ENCODE results near the gene SDF2L1. TPM values are rescaled to one million over a fixed set of nuclear protein-coding genes. Genes with fewer than 3 reads are reported as not detected.

Gene SDF2L1
- total RNA-seq, 1 experiment from 2014 or later, result 91.5 TPM

DNA sequence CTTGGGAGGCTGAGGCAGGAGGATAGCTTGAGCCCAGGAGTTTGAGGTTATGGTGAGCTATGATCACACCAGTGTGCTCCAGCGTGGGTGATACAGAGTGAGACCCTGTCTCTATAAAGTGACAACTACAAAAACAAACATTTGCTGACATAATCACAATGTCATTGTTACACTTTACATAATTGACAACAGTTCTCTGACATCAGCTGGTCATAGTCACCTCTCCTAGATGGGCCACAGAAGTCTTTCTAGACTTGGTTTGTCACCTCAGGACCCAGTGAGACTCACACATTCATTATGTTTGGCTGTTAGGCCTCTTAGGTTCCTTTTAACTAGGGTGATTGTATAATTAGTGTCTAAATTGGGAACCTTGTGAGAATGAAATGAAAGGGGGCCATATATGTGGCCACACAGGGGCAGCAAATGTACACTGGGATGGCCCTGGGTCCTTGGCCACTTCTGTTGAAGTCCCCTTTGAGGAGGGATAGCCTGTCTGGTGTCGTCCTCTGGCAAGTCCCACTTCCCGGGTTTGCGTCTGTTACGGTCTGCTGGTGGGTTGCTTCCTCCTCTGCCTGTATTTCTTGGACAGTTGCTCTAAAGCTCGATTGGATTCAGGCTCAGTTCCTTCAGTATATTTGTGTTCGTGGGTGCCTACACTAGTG, 17.9 kb downstream of the SDF2L1 start:
- TF ChIP-seq, protein P1, sequence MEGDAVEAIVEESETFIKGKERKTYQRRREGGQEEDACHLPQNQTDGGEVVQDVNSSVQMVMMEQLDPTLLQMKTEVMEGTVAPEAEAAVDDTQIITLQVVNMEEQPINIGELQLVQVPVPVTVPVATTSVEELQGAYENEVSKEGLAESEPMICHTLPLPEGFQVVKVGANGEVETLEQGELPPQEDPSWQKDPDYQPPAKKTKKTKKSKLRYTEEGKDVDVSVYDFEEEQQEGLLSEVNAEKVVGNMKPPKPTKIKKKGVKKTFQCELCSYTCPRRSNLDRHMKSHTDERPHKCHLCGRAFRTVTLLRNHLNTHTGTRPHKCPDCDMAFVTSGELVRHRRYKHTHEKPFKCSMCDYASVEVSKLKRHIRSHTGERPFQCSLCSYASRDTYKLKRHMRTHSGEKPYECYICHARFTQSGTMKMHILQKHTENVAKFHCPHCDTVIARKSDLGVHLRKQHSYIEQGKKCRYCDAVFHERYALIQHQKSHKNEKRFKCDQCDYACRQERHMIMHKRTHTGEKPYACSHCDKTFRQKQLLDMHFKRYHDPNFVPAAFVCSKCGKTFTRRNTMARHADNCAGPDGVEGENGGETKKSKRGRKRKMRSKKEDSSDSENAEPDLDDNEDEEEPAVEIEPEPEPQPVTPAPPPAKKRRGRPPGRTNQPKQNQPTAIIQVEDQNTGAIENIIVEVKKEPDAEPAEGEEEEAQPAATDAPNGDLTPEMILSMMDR (IDR thresholded peaks at IDR 0.05; ENCODE audit: unreplicated experiment), result no peak
- Mint-ChIP-seq H3K4me3 (ENCODE audit: unreplicated experiment) (no peak overlapping the region), H3K27ac (ENCODE audit: low read depth, unreplicated experiment) (no peak overlapping the region), H3K4me1 (ENCODE audit: insufficient read depth, unreplicated experiment) (peaks cover 5% of the 10 kb centered on the region), H3K27me3 (ENCODE audit: insufficient read depth, unreplicated experiment) (no peaks in the 10 kb centered on the region), H3K9me3 (ENCODE audit: unreplicated experiment) (no peaks in the 10 kb centered on the region), H3K36me3 (ENCODE audit: insufficient read depth, unreplicated experiment) (no peaks in the 10 kb centered on the region)
- no peak for DNase-seq (ENCODE audit: unreplicated experiment)
- CTCF ChIA-PET, result interaction anchor here (1.1 to 1.2 kb wide), 2 partner anchors 13 to 17 kb away, joined by 3 to 7 read pairs; no protein-coding TSS in a partner anchor
- no TSS peak for BruUV-seq (replicated peaks)
- POLR2A ChIA-PET, result no interaction called here
- intact Hi-C loops (cut with micrococcal nuclease), result no loop called here

DNA sequence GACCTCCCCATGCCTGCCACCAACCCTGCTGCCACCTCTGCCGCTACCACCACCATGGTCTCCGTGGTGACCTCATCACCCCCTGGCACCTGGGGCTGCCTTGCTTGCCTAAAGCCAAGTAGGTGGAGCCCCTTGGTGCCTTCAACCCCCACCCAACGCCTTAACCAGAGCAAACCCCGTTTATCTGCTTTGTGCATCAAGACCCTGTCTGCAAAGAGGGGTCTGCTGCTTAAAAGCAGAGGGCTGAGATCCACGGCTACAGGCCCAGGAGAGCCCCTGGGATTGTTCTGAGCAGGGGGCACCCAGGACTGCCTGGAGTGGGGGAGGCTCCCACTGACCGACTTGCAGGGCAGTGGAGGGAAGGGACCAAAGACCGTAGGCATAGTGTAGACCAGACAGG, 18.8 kb downstream of the SDF2L1 start:
- Mint-ChIP-seq H3K4me3 (ENCODE audit: unreplicated experiment) (no peak overlapping the region), H3K36me3 (ENCODE audit: insufficient read depth, unreplicated experiment) (peaks cover 8% of the 10 kb centered on the region), H3K4me1 (ENCODE audit: insufficient read depth, unreplicated experiment) (peaks cover 5% of the 10 kb centered on the region), H3K27ac (ENCODE audit: low read depth, unreplicated experiment) (no peak overlapping the region), H3K27me3 (ENCODE audit: insufficient read depth, unreplicated experiment) (no peaks in the 10 kb centered on the region), H3K9me3 (ENCODE audit: unreplicated experiment) (no peaks in the 10 kb centered on the region)
- TF ChIP-seq, protein P1 (IDR thresholded peaks at IDR 0.05; ENCODE audit: unreplicated experiment), result no peak
- POLR2A ChIA-PET, result no interaction called here
- BruUV-seq (replicated peaks), result no TSS peak
- CTCF ChIA-PET, result no interaction called here
- DNase-seq (ENCODE audit: unreplicated experiment), result no peak
- intact Hi-C loops (cut with micrococcal nuclease), result no loop called here

DNA sequence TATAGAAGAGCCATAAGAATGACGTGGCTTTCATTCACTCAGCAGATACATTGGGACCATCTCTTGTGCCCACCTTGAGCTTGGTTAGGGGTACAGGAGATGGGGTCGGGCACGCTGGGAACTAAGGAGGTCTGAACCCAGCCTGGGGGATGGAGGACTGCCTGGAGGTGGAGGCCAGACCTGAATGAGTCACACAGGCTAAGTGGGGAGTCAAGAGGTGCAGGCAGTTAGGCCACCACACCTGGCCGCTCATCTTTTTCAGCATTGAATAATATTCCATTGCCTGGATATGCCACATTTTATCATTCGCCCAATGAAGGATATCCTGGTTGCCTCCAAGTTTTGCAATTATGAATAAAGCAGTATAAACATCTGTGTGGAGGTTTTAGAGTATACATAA, 19.9 kb downstream of the SDF2L1 start:
- Mint-ChIP-seq H3K27ac (ENCODE audit: low read depth, unreplicated experiment) (no peak overlapping the region), H3K36me3 (ENCODE audit: insufficient read depth, unreplicated experiment) (peaks cover 11% of the 10 kb centered on the region), H3K4me1 (ENCODE audit: insufficient read depth, unreplicated experiment) (peaks cover 2% of the 10 kb centered on the region), H3K9me3 (ENCODE audit: unreplicated experiment) (no peaks in the 10 kb centered on the region), H3K27me3 (ENCODE audit: insufficient read depth, unreplicated experiment) (no peaks in the 10 kb centered on the region), H3K4me3 (ENCODE audit: unreplicated experiment) (no peak overlapping the region)
- no TSS peak for BruUV-seq (replicated peaks)
- no peak for DNase-seq (ENCODE audit: unreplicated experiment)
- POLR2A ChIA-PET, result no interaction called here
- TF ChIP-seq, protein P1 (IDR thresholded peaks at IDR 0.05; ENCODE audit: unreplicated experiment), result no peak
- intact Hi-C loops (cut with micrococcal nuclease), result no loop called here
- CTCF ChIA-PET, result no interaction called here

DNA sequence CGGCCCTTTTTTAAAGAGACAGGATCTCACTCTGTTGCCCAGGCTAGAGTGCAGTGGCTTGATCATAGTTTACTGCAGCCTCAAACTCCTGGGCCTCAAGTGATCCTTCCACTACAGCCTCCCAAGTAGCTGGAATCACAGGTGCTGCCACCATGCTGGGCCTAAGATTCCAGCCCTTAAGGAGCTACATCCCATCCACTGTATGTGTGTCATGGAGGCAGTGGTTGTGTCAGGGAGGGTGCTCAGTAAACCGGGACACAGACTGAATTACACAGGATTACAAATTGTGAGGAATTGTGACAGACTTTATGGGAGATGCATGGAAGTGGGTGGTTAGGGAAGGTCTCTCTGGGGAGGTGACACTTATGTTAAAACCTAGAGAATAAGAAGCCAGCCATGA, 21.6 kb downstream of the SDF2L1 start:
- no TSS peak for BruUV-seq (replicated peaks)
- H3K9me3 Mint-ChIP-seq (ENCODE audit: unreplicated experiment), result no peaks in the 10 kb centered on the region
- intact Hi-C loops (cut with micrococcal nuclease), result no loop called here
- H3K4me1 Mint-ChIP-seq (ENCODE audit: insufficient read depth, unreplicated experiment), result peaks cover 6% of the 10 kb centered on the region
- DNase-seq (ENCODE audit: unreplicated experiment), result no peak
- TF ChIP-seq, protein P1 (IDR thresholded peaks at IDR 0.05; ENCODE audit: unreplicated experiment), result no peak
- no peak overlapping the region for H3K4me3 Mint-ChIP-seq (ENCODE audit: unreplicated experiment)
- peaks cover 16% of the 10 kb centered on the region for H3K36me3 Mint-ChIP-seq (ENCODE audit: insufficient read depth, unreplicated experiment)
- H3K27me3 Mint-ChIP-seq (ENCODE audit: insufficient read depth, unreplicated experiment), result no peaks in the 10 kb centered on the region
- H3K27ac Mint-ChIP-seq (ENCODE audit: low read depth, unreplicated experiment), result no peak overlapping the region
- ChIA-PET POLR2A (no interaction called here), CTCF (interaction anchor here (1.1 kb wide), 1 partner anchor 17 kb away, joined by 4 read pairs; no protein-coding TSS in a partner anchor)
